GM12878 (cell line): ENCODE data around the gene C22orf31. TPM values are rescaled to one million over a fixed set of nuclear protein-coding genes. Genes with fewer than 3 reads are reported as not detected.

Experiments used
- GABPA ChIP-seq: IDR thresholded peaks from 2 replicates; pipeline ENCODE4 v1.6.1; 2014; ENCODE audit warnings: antibody characterized with exemption, low read depth, mild to moderate bottlenecking, inconsistent platforms
- IKZF1 ChIP-seq: fragments of 450-650 bp; conservative IDR thresholded peaks from 2 replicates; pipeline ENCODE4 v1.6.1; 2017; ENCODE audit warnings: antibody characterized with exemption, mild to moderate bottlenecking
- NR2C2 ChIP-seq: IDR thresholded peaks from 2 replicates; pipeline ENCODE4 v1.6.1; 2011; ENCODE audit warnings: borderline replicate concordance, low read depth; ENCODE audit not compliant: control insufficient read depth, insufficient read length
- POLR2A ChIP-seq: IDR thresholded peaks from 2 replicates; pipeline ENCODE4 v1.6.1; 2011; ENCODE audit warnings: low read depth, mild to moderate bottlenecking, low read length
- RBBP5 ChIP-seq: fragments of 200-600 bp; sonication (generic); conservative IDR thresholded peaks from 2 replicates; pipeline ENCODE4 v1.6.1; 2016
- SIX5 ChIP-seq: IDR thresholded peaks from 2 replicates; pipeline ENCODE4 v1.6.1; 2011; ENCODE audit warnings: mild to moderate bottlenecking, low read depth, low read length, moderate library complexity; ENCODE audit not compliant: severe bottlenecking
- SRF ChIP-seq, 2 experiments: IDR thresholded peaks; 2 replicates each; pipeline ENCODE4 v1.6.1; 2011; ENCODE audit warnings: low read depth in 2 of 2, low read length in 2 of 2, mild to moderate bottlenecking in 1 of 2, moderate library complexity in 1 of 2
- TBL1XR1 ChIP-seq: IDR thresholded peaks from 2 replicates; pipeline ENCODE4 v1.6.1; 2012; ENCODE audit warnings: low read depth, low read length, improper control_type of control experiment
- WRNIP1 ChIP-seq: IDR thresholded peaks from 2 replicates; pipeline ENCODE4 v1.6.1; 2011; ENCODE audit warnings: low read depth, low read length, improper control_type of control experiment, borderline replicate concordance
- ZNF274 ChIP-seq: IDR thresholded peaks from one replicate; pipeline ENCODE4 v1.8.0; 2011; ENCODE audit not compliant: insufficient read length, insufficient read depth
- polyA plus RNA-seq, 11 experiments: library from polyadenylated mRNA; depleted of rRNA in 4 of 11; unstranded in 6 of 11; stranded (reverse) in 5 of 11; fragments of >200 nt; fragmentation: Nextera tagmentation in 4 of 11; fragmentation: Illumina TruSeq in 1 of 11; extraction: Ambion mirVana in 4 of 11; extraction: Trizol in 1 of 11; gene quantifications; 1 replicate in 1 of 11; 2 replicates in 10 of 11; pipeline versions ENCODE4 v1.2.1 to v1.2.3, GENCODE V29; 2011 to 2016; ENCODE audit warnings: inconsistent platforms in 2 of 11, missing spikeins in 2 of 11, low read depth in 1 of 11
- total RNA-seq, 4 experiments: library from RNA; depleted of rRNA in 3 of 4; stranded (reverse); fragments of >200 nt in 3 of 4; fragmentation: Illumina TruSeq in 1 of 4; extraction: Trizol in 1 of 4; gene quantifications; 2 replicates each; pipeline versions ENCODE4 v1.2.1 to v1.2.3, GENCODE V29; 2013 to 2021
- TF ChIP-seq, protein P1 (sequence below): IDR thresholded peaks from 2 replicates; pipeline ENCODE4 v1.6.1; 2012; ENCODE audit warnings: low read length, inconsistent platforms
- TF ChIP-seq, protein P2 (sequence below): IDR thresholded peaks from 2 replicates; pipeline ENCODE4 v1.6.1; 2011; ENCODE audit warnings: borderline replicate concordance, low read depth, mild to moderate bottlenecking, moderate library complexity, mixed read lengths, low read length; ENCODE audit not compliant: insufficient read depth; ENCODE audit errors: extremely low read length
- TF ChIP-seq, protein P3 (sequence below): fragments of 450-650 bp; IDR thresholded peaks from 2 replicates; pipeline ENCODE4 v1.6.1; 2016; ENCODE audit warnings: mild to moderate bottlenecking, moderate library complexity, borderline replicate concordance
- TF ChIP-seq, protein P4 (sequence below): IDR thresholded peaks from 2 replicates; pipeline ENCODE4 v1.6.1; 2011; ENCODE audit warnings: low read depth, mild to moderate bottlenecking, low read length, moderate library complexity, borderline replicate concordance; ENCODE audit errors: extremely low read depth

Gene C22orf31
- total and polyA plus RNA-seq, 10 of the 15 experiments (the other 5 are each of a cell fraction or from before 2014, with no cell fraction given): not detected

DNA sequence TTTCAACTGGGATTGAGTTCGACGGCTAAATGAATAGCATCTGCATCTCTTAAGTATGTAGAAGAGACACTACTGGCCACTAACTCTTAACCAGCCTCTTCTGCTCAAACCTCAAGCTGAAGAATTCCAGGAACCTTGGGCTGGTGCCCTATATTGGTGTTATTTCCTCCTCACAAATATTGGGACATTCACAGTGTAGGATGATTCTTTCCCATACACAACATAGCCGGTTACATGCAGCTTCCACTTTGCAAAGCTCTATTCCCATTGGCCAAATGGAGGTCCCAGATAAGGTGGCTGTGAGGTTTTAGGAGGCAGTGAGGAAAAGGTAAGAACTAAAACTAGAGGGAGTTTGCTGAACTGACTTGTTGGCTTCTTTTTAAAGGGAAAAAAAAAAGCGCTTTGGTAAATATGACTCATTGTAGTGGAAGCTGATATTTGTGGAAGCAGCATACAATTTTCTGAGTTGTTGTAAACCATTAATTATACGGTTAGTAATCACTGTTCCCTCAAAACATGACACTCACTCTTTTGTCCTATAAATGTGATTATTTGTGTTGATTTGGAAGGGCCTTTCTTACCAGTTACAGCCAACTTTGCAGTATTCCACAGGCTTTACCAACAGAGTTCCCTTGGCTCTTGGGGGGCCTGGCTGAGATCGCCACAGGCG, 17.6 kb downstream of the C22orf31 start (continued):
- TF ChIP-seq SIX5 (no peak), NR2C2 (no peak), WRNIP1 (no peak), POLR2A (no peak), GABPA (no peak), IKZF1 (no peak), ZNF274 (no peak), TBL1XR1 (no peak), SRF (IDR thresholded peaks at IDR 0.05; ENCODE audit: low read depth in 2 of 2, low read length in 2 of 2) (no peak), RBBP5 (no peak)
- TF ChIP-seq, protein P1, sequence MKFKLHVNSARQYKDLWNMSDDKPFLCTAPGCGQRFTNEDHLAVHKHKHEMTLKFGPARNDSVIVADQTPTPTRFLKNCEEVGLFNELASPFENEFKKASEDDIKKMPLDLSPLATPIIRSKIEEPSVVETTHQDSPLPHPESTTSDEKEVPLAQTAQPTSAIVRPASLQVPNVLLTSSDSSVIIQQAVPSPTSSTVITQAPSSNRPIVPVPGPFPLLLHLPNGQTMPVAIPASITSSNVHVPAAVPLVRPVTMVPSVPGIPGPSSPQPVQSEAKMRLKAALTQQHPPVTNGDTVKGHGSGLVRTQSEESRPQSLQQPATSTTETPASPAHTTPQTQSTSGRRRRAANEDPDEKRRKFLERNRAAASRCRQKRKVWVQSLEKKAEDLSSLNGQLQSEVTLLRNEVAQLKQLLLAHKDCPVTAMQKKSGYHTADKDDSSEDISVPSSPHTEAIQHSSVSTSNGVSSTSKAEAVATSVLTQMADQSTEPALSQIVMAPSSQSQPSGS: no peak
- TF ChIP-seq, protein P2, sequence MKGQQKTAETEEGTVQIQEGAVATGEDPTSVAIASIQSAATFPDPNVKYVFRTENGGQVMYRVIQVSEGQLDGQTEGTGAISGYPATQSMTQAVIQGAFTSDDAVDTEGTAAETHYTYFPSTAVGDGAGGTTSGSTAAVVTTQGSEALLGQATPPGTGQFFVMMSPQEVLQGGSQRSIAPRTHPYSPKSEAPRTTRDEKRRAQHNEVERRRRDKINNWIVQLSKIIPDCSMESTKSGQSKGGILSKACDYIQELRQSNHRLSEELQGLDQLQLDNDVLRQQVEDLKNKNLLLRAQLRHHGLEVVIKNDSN: no peak
- TF ChIP-seq, protein P3, sequence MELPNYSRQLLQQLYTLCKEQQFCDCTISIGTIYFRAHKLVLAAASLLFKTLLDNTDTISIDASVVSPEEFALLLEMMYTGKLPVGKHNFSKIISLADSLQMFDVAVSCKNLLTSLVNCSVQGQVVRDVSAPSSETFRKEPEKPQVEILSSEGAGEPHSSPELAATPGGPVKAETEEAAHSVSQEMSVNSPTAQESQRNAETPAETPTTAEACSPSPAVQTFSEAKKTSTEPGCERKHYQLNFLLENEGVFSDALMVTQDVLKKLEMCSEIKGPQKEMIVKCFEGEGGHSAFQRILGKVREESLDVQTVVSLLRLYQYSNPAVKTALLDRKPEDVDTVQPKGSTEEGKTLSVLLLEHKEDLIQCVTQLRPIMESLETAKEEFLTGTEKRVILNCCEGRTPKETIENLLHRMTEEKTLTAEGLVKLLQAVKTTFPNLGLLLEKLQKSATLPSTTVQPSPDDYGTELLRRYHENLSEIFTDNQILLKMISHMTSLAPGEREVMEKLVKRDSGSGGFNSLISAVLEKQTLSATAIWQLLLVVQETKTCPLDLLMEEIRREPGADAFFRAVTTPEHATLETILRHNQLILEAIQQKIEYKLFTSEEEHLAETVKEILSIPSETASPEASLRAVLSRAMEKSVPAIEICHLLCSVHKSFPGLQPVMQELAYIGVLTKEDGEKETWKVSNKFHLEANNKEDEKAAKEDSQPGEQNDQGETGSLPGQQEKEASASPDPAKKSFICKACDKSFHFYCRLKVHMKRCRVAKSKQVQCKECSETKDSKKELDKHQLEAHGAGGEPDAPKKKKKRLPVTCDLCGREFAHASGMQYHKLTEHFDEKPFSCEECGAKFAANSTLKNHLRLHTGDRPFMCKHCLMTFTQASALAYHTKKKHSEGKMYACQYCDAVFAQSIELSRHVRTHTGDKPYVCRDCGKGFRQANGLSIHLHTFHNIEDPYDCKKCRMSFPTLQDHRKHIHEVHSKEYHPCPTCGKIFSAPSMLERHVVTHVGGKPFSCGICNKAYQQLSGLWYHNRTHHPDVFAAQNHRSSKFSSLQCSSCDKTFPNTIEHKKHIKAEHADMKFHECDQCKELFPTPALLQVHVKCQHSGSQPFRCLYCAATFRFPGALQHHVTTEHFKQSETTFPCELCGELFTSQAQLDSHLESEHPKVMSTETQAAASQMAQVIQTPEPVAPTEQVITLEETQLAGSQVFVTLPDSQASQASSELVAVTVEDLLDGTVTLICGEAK: no peak
- TF ChIP-seq, protein P4, sequence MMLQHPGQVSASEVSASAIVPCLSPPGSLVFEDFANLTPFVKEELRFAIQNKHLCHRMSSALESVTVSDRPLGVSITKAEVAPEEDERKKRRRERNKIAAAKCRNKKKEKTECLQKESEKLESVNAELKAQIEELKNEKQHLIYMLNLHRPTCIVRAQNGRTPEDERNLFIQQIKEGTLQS: no peak
